HG03354 (cell line): Measurements from ENCODE around the gene RNF44.

Experiments used
- ATAC-seq: cut with Tn5 transposase; IDR thresholded peaks from one replicate; pipeline ENCODE4 v1.9.1; 2021; ENCODE audit warnings: mild to moderate bottlenecking; ENCODE audit not compliant: unreplicated experiment, poor library complexity, severe bottlenecking

RNF44 gene

DNA sequence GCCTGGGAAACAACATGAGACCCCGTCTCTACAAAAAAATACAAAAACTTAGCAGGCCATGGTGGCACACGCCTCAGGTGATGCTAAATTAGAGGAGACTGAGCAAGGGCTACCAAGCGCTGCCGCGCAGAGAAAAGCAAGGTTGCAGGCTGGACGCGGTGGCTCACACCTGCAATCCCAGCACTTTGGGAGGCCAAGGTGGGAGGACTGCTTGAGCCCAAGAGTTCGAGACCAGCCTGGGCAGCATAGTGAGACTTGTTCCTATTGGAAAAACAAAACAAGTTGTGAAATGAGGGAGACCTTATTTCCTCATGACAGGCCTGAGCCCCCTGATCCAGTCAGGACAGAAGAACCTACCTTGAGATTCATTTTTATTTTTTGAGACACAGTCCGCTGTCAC, 11.5 kb downstream of the RNF44 start:
- ATAC-seq: no peak

DNA sequence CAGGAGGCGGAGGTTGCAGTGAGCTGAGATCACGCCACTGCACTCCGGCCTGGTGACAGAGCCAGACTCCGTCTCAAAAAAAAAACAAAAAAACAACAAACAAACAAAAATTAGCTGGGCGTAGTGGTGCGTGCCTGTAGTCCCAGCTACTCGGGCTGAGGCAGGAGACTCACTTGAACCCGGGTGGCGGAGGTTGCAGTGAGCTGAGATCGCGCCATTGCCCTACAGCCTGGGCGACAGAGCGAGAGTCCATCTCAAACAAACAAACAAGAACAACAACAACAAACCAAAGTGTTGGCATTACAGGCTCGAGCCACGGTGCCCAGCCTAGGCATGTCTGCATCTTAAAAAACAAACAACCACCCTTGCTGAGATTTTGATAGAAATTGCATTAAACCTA, 12.2 kb downstream of the RNF44 start:
- no peak for ATAC-seq

DNA sequence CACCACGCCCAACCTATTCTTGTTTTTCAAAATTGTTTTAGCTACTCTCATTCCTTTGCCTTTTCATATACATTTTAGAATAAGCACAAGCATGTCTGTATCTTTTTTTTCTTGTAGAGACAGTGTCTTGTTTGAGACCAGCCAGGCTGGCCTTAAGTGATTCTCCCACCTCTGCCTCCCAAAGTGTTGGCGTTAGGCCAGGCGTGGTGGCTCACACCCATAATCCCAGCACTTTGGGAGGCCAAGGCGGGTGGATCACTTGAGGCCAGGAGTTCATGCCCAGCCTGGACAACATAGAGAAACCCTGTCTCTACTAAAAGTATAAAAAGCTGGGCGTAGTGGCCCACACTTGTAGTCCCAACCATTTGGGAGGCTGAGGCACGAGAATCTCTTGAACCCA, 13.1 kb downstream of the RNF44 start:
- ATAC-seq: no peak

DNA sequence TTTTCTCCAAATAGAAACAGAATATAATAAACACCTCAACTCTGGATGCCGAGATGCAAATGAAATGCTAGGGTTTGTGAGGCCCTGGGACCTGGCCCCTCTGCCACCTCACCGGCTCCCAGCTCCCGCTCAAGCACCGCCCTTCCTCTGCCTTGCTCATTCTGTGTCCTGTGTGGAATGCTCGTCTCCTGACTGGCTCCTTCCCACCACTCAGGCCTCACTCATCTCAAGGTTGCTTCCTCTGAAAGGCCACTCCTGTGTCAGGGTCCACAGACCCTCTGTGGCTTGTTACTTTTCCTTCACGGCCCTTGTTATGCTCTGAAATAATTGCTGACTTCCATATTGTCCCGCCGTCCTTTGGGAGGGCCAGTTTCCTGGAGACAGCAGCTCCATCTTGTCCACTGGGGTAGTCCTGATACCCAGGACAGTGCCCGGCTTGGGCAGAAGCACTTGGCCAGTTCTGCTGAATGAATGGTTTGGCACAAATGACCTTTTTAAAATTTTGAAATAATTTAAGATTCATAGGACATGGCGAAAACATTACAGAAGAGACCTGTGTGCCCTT, 15.4 kb downstream of the RNF44 start:
- no peak for ATAC-seq

DNA sequence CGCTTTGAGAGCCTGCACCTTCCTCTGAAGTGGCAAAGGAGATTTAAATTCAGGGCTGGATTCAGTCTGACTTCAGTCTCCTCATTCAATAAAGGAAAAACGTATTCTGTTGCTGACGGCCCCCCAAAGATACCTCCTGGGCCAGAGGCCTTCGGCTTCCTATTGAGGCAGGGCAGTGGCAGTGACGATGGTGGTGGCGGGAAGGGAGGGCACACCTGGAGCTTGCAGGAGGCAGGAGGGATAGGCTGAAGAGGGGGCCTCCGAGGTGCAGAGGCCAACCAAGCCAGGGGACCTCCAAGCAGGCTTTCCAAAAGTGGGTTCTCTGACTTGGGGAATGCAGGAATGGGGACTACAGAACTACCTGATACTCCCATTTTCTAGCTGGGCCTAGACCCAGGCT, 15.9 kb downstream of the RNF44 start:
- ATAC-seq: no peak

DNA sequence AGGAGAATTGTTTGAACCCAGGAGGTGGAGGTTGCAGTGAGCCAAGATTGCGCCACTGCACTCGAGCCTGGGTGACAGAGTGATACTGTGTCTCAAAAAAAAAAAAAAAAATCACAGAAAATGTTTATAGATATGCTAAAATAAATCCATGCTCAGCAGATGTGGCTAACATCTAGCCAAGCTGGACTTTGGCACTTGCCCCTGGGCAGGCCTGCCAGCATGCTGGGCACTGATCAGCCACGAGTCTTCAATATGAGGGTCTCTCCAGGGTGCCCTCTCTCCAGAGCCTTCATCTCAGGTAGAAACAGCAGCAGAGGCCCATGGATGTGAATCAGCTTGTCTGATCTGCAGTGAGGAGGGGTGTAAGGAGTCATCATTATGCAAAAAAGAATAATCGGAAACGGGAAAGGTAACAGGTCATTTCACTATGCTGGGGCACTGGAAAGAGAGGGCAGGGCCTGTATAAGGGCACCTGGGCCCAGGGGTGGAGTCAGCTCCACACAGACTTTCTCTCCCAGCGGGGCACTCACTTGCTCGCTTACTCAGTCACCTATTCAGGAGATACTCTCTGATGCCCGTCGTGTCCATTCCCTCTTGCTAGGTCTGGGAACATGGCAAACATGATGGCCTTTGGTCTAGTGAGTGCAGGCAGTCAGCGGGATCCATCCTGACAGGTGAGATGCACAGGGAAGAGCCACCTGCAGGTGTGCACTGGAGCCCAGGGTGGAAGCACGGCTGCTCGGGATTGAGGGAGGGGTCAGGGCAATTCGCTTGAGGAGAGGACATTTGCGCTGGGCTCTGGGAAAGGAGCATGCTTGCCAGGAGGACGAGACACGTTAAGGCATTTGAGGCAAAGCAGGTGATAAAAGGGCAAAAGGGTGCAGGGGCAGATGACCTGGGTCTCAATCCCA, 17.1 kb downstream of the RNF44 start:
- ATAC-seq: no peak

DNA sequence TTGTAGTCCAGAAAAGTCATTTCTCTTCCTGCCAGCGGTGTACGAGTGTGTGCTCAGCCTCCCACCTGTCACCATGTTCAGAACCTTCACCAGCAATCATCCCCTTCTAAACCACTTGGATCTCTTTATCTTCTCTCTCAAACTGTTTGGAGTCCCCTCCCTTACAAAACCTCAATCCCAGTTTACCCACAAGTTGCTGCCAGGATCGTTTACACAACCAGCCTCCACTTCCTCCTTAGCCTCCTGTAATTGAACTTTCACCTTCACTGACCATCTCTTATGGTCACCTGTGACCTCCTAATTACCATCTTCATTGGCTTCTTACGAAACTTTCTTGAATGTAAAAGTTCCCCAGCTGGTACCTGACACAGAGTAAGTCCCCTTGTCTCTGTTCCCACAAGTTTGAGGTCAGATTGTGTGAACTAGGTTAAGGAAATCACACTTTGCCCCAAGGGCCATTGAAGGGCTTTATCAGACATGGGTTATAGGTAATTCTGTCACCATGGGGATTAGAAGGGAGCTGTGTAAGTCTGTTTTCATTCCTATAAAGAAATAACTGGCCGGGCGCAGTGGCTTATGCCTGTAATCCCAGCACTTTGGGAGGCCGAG, 20.0 kb downstream of the RNF44 start:
- ATAC-seq: no peak

DNA sequence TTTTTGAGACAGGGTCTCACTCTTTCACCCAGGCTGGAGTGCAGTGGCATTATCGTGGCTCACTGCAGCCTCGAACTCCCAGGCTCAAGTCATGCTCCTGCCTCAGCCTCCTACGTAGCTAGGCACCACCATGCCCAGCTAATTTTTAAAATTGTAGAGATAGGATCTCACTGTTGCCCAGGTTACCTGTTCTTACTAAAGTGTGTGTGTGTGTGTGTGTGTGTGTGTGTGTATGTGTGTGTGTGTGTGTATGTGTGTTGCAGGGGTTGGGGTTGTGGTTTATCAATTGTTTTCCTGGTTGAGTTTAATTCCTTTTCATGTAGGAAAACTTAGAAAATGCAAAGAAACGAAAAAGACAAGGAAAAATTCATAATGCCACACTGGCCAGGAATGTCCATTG, 21.8 kb downstream of the RNF44 start:
- no peak for ATAC-seq

DNA sequence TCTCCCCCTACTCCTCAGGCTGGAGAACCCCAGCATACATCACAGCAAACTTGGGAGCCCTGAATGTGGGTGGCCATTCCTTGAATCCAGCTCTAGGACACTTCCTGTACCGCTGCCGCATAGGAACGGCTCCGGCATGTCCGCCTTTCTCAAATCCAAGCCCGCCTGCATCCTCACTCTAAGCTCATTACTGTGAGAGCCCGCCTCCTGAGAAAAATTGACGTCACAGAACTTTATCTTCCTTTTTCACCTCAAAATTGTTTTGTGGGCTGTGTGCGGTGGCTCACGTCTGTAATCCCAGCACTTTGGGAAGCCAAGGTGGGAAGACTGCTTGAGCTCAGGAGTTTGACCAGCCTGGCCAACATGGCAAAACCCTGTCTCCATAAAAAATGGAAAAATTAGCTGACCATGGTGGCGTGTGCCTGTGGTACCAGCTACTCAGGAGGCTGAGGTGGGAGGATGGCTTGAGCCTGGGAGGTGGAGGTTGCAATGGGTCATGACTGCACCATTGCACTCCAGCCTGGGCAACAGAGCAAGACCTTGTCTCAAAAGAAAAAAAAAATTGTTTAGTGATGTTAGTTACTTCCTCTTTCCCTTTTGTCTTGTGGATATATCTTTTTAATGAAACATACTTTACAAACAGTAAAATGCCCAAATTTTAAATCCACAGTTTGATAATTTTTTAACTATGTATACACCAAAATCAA, 22.8 kb downstream of the RNF44 start:
- no peak for ATAC-seq

DNA sequence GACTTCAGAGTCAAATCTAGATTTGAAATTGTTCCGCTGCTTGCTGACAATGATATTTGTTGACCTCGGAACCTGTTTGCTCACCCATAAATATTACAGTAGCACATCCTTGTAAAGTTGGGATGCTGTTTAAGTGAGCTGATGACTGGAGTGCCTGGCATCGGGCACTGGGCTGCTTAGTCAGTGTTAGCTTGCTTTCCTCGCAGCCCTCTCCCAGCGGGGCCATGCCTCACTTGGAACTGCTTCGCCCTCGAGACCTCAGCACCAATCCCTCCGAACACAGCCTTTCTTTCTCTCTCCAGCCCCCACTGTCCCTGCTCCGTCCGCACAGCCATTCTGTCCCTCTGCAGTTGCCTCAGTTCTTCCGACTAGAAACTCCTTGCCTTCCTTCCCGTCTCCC, 23.4 kb downstream of the RNF44 start:
- no peak for ATAC-seq

DNA sequence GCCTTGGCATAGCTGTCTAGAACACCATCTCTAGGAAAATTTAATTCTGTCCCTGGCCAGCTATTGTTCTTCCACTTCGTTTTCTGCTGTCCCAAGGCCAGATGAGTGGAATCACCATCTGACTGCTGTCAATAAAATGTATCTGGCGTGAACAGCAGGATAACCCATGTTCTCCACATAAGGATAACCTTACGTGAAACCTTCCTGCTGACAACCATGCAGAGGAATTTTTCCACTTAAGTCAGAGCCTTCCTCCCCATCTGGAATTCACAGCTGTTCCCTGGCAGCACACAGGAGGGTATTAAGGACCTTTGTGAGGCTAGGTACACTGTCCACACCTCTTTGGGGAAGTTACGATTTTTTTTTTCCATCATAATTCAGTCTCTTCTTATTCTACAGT, 28.6 kb downstream of the RNF44 start:
- ATAC-seq: no peak

DNA sequence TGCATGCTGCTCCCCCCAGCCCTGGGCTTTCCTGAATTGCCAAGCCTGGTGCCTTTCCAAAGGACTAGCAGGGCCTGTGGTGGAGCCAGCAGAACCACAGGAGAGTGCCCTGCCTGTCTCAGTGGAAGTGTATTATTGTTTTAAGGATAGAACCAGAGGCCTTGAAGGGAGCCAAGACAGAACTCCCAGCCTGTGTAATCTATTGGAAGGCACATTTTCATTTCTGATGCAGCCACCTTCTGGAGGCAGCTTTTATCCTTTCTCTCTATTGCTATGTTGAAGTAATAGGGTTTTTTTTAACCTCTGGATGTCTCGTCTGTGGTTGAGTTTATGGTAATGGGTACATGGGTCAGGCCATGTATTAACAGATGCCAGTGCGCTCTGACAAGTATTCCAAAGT, 29.3 kb downstream of the RNF44 start:
- no peak for ATAC-seq

DNA sequence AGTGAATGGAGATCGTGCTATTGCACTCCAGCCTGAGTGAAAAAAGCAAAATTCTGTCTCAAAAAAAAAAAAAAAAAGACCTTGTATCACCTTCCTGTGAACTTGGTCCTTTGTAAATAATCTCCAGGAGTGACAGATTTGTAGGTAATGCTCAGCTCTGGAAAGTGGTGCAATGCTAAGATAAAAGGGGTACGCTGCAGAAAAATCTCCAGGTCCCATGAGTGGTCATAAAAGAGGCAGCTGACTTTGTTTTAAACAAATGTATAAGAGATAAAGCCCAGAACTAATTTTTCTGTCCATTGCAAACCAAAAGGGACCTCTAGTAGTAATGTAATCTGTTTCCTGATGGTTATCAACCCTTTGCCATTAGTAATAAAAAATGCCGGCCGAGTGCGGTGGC, 33.7 kb downstream of the RNF44 start:
- no peak for ATAC-seq

DNA sequence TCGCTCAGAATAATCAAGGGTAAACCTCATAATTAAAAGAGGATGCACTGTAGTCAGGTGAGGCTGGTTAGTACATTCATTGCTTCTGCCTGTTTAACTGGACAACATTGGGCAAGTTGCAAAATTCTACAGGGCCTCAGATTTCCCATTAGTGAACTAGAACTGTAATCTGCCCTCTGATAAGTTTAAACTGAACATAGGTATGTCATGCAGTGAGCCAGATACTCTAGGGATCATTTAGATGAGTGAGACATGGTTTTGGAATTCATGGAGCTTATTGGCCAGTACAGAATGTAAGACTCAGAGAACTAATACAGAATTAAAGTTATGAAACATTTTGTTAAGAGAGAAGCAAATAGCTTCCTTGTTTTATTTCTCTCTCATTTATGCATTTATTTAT, 35.9 kb downstream of the RNF44 start:
- no peak for ATAC-seq

DNA sequence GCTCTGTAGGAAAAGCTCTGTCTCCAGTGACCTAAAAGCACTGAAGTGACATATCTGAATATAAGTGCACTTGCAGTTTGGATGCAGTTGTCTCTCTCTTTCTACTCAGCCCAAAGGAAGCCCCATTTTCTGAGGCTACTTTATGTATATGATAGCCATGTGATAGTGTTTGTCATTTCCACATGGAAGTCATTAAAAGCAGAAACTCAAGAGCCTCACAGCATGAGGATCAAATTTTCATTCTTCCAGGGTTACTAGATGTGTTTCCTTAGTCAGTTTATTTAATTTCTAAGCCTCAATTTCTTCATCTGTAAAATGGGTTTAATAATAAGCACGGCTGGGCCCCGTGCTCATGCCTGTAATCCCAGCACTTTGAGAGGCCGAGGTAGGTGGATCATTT, 36.7 kb downstream of the RNF44 start:
- no peak for ATAC-seq

DNA sequence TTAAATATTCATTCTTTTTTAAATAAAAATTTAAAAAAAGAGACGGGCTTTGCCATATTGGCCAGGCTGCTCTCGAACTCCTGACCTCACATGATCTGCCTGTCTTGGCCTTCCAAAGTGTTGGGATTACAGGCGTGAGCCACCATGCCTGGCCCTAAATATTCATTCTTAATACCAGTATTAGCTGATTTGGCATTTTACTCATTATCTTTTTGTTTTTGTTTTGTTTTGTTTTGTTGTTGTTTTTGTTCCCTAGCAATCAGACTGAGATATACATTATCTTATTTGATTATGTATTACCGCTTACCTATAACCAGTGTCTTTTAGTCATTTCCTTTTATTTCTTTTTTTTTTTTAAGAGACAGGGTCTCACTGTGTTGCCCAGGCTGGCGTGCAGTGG, 37.9 kb downstream of the RNF44 start:
- ATAC-seq: no peak

DNA sequence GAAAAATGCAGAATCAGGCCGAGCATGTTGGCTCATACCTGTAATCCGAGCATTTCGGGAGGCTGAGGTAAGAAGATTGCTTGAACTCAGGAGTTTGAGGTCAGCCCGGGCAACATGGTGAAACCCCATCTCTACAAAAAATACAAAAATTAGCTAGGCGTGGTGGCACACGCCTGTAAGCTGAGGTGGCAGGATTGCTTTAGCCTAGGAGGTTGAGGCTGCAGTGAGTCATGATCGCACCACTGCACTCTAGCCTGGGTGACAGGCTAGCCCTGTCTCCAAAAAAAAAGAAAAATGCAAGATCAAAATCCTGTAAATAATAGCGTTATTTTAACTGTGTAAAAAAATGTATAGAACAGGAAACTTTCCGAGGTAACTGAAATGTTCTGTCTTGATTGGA, 39.4 kb downstream of the RNF44 start:
- ATAC-seq: no peak

DNA sequence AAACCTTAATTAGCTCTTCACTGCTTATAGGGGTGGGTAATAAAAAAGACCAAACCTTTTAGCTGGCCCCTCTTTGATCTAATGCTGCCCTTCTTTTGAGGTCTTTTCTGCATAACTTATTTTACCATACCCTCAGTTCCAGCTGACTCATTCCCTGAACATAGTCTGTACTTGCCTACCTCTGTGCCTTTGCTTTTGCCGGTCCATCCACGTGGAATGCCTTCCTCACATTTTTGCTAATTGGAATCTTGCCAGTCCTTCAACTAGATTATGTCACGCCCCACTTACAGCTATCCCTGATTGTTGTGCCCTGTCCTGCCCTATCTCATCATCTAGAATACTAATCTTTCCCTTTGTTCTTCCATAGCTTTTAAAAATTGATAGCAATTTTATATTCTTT, 44.8 kb downstream of the RNF44 start:
- no peak for ATAC-seq

DNA sequence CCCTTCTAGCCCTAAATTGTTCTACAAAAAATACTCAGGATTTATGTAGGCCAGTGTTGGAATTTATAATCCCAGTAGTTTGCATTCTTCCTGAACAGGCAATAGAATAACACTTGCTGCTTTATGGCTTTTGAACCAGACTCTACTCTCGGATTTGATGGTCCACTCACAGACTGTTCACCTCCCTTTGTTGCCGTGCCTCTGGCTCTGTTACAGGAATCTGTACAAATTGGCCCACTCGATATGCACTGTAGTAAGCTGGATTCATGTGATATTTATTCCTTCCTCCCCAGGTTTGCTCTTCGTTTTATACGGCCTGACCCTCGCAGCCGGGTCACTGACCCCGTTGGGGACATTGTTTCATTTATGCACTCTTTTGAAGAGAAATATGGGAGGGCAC, 45.3 kb downstream of the RNF44 start:
- ATAC-seq: no peak

DNA sequence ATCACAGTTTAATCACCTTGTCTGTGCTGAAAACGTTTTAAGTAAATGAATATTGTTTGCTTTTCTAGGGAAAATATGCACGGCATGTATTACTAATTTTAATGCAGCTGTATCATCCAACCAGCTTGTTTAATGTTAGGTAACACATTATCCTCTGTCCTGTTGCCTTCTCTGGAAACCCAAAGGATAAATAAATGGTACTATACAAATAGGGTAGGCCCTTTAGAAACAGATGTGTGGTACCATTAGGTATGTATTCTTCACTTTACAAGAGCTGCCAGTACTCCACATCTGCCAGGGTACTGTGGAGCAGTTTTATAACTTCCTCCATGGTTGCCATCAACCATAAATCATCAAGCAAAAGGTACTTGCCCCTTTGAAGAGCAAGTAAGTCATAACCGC, 46.1 kb downstream of the RNF44 start:
- ATAC-seq: no peak

DNA sequence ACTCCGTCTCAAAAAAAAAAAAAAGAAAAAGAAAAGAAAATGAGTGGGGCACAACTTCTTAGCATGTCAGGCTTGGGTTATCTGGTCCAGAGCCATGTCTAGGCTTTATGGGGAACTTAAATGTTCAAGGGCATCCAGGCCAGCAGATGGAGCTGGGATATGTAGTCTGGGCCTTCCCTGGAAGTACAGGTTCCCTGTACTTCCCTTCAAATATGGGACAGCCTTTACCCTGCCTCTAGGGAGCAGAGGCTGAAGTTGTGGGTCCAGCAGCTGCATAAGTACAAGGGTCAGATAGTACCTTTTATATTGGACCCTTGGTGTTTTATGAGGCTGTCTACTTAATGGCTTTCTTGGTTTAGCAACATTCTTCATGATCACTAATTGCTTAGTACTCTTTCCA, 46.9 kb downstream of the RNF44 start:
- ATAC-seq: no peak
